ENCODE measurements around the gene GPR15. TPM values are rescaled to one million over a fixed set of nuclear protein-coding genes. Genes with fewer than 3 reads are reported as not detected.

The GPR15 gene
- total and polyA plus RNA-seq, 2 donors (not counting 3 experiments of a cell fraction or from before 2014, with no cell fraction given), result not detected

- no peak for TF ChIP-seq MAX (IDR thresholded peaks at IDR 0.05; ENCODE audit: insufficient read depth, insufficient read length)
- no peak for TF ChIP-seq GATA2 (IDR thresholded peaks at IDR 0.05; ENCODE audit: insufficient read depth, insufficient read length, low read depth, low read length)
- no peak for TF ChIP-seq JUN (IDR thresholded peaks at IDR 0.05; ENCODE audit: borderline replicate concordance, insufficient read depth, insufficient read length, low read depth)
- no peak for TF ChIP-seq EZH2 (IDR thresholded peaks at IDR 0.05; ENCODE audit: borderline replicate concordance, low read depth, low read length, severe bottlenecking)
- no peak for TF ChIP-seq MYC (IDR thresholded peaks at IDR 0.05; ENCODE audit: low read depth, low read length)
- no peak for TF ChIP-seq CTCF (IDR thresholded peaks at IDR 0.05; ENCODE audit: extremely low read depth in 1 of 2, insufficient read depth in 1 of 2, low read depth in 1 of 2, low read length in 2 of 2)
- no peak for TF ChIP-seq FOS (IDR thresholded peaks at IDR 0.05; ENCODE audit: borderline replicate concordance, insufficient read depth, low read length)
- TF ChIP-seq POLR2A (IDR thresholded peaks at IDR 0.05; ENCODE audit: low read depth, low read length), result no peak
- TF ChIP-seq POLR2AphosphoS5 (IDR thresholded peaks at IDR 0.05; ENCODE audit: insufficient read depth, low read depth, low read length), result no peak
- peaks cover 5% of the 10 kb centered on the region for H4K20me1 ChIP-seq (replicated peaks; ENCODE audit: control insufficient read depth, extremely low read depth, insufficient read depth, low read length)
- CTCF ChIA-PET, result no interaction called here
- no peak overlapping the region for H3K9ac ChIP-seq (replicated peaks; ENCODE audit: extremely low read depth, insufficient read depth, low read length)
- dilution Hi-C loops (cut with MboI; ENCODE audit: extremely low pct_ligation_motif_present, low sequenced_read_pairs), result no loop called here
- H3K9me1 ChIP-seq (replicated peaks; ENCODE audit: control insufficient read depth, extremely low read depth, insufficient read depth, low read length), result no peaks in the 10 kb centered on the region
- intact Hi-C loops (cut with micrococcal nuclease), result loop anchor here (10.0 kb wide), 1 partner anchor 761 kb away; the partner anchor contains the start of gene ARL6
- H3K4me1 ChIP-seq (ENCODE audit: control insufficient read depth, extremely low read depth, insufficient read depth, low read length), result peaks cover 13% of the 10 kb centered on the region
- no TSS peak for BruUV-seq (replicated peaks)
- peaks cover 0 to 3% of the 10 kb centered on the region in 2 experiments for H3K36me3 ChIP-seq (ENCODE audit: control insufficient read depth in 2 of 2, extremely low read depth in 1 of 2, insufficient read depth in 2 of 2, low read length in 2 of 2)
- no peak overlapping the region for H3K4me2 ChIP-seq (ENCODE audit: insufficient read depth, low read length)
- peaks cover 3 to 8% of the 10 kb centered on the region in 2 experiments for H3K27me3 ChIP-seq (ENCODE audit: control insufficient read depth in 2 of 2, insufficient read depth in 2 of 2, low read length in 2 of 2)
- H3K9me3 ChIP-seq (replicated peaks; ENCODE audit: control insufficient read depth, insufficient read depth, low read length), result no peaks in the 10 kb centered on the region
- H3K4me3 ChIP-seq (replicated peaks in 1 of 3; ENCODE audit: insufficient read depth in 1 of 3, low read depth in 1 of 3, low read length in 3 of 3), result no peak overlapping the region
- no peak overlapping the region for H2AFZ ChIP-seq (ENCODE audit: low read depth, low read length)
- H3K79me2 ChIP-seq (ENCODE audit: control insufficient read depth, insufficient read depth, low read length), result peaks cover 18% of the 10 kb centered on the region
- DNase-seq (ENCODE audit: low read depth, low spot score), result no peak
- H3K27ac ChIP-seq (ENCODE audit: insufficient read depth, low read depth, low read length), result no peak overlapping the region
- no peak for FAIRE-seq
- POLR2A ChIA-PET, result no interaction called here
These were observed 6.3 kb upstream of the GPR15 start for GRCh38 chr3:98525494-98525893.
